GM18520 (cell line): ENCODE results near the gene ANXA10.
"Not testable (repeated sequence)": the region's sequence is repeated elsewhere in the genome, so short reads cannot be mapped to it uniquely, and the experiment has no call there.

Experiments
- ATAC-seq: cut with Tn5 transposase; IDR thresholded peaks from one replicate; pipeline ENCODE4 v1.9.1; 2021; ENCODE audit not compliant: unreplicated experiment

The ANXA10 gene

GRCh38 chr4:168092176-168092712 lies at the start of gene ANXA10:
Gene ANXA10, plus strand, starts transcription at chr4:168092537. Its CDS starts 164 bp downstream, at chr4:168092701.
- no peak for ATAC-seq

GRCh38 chr4:168045354-168045753 lies 47.0 kb upstream of the ANXA10 start:
- ATAC-seq, result no peak

- ATAC-seq, result no peak
Measured at GRCh38 chr4:168050002-168050401, 42.3 kb upstream of the ANXA10 start.

GRCh38 chr4:168051526-168051925 lies 40.8 kb upstream of the ANXA10 start:
- ATAC-seq, result no peak

- ATAC-seq, result peak; percentile 98
Measured at GRCh38 chr4:168057412-168057811, 34.9 kb upstream of the ANXA10 start.

- ATAC-seq, result no peak
Measured at GRCh38 chr4:168059251-168059650, 33.1 kb upstream of the ANXA10 start.

GRCh38 chr4:168063031-168063430 lies 29.3 kb upstream of the ANXA10 start:
- no peak for ATAC-seq

- no peak for ATAC-seq
Measured at GRCh38 chr4:168070903-168071302, 21.4 kb upstream of the ANXA10 start.

- no peak for ATAC-seq
Measured at GRCh38 chr4:168071304-168071703, 21.0 kb upstream of the ANXA10 start.

- ATAC-seq, result no peak
Measured at GRCh38 chr4:168074861-168075260, 17.5 kb upstream of the ANXA10 start.

- peak; percentile 58 for ATAC-seq
Measured at GRCh38 chr4:168076989-168077725, 15.2 kb upstream of the ANXA10 start.

GRCh38 chr4:168077726-168078239 lies 14.6 kb upstream of the ANXA10 start:
- no peak for ATAC-seq

GRCh38 chr4:168082379-168082778 lies 10.0 kb upstream of the ANXA10 start:
- no peak for ATAC-seq

GRCh38 chr4:168095776-168096406 lies 3.6 kb downstream of the ANXA10 start:
- no peak for ATAC-seq

- no peak for ATAC-seq
Measured at GRCh38 chr4:168096407-168096784, 4.1 kb downstream of the ANXA10 start.

GRCh38 chr4:168097161-168097560 lies 4.8 kb downstream of the ANXA10 start:
- no peak for ATAC-seq

GRCh38 chr4:168098248-168098717 lies 5.9 kb downstream of the ANXA10 start:
- ATAC-seq, result no peak

GRCh38 chr4:168099195-168099594 lies 6.9 kb downstream of the ANXA10 start:
- no peak for ATAC-seq

- no peak for ATAC-seq
Measured at GRCh38 chr4:168101026-168101425, 8.7 kb downstream of the ANXA10 start.

- ATAC-seq, result no peak
Measured at GRCh38 chr4:168102403-168102802, 10.1 kb downstream of the ANXA10 start.

GRCh38 chr4:168109527-168109926 lies 17.2 kb downstream of the ANXA10 start:
- no peak for ATAC-seq

GRCh38 chr4:168113059-168113458 lies 20.7 kb downstream of the ANXA10 start:
- not testable (repeated sequence) for ATAC-seq
